Right ventricle myocardium superior (tissue), 1 donor: Measurements from ENCODE around the gene VENTX. TPM values are rescaled to one million over a fixed set of nuclear protein-coding genes. Genes with fewer than 3 reads are reported as not detected.

Experiments used
- ATAC-seq: fragments of 200-7000 bp; cut with Tn5 transposase; one replicate; pipeline ENCODE4 v1.9.1; 2020; ENCODE audit warnings: mild to moderate bottlenecking; ENCODE audit not compliant: poor library complexity
- DNase-seq: peaks from one replicate; pipeline ENCODE4 v3.0.0-alpha.2; 2020
- intact Hi-C: fragments of 100-400 bp; cut with DNase I; formaldehyde crosslinking; loops from one replicate; pipeline ENCODE4 v1.11.2; 2022
- microRNA-seq: library from miRNA; unstranded; fragments of <30 nt; microRNA quantifications from one replicate; pipeline ENCODE4 v1.2.0, GENCODE V29; 2020
- total RNA-seq: library from RNA; stranded (reverse); fragmentation: NEBNext Ultra II Directional; extraction: Animal tissue kit (Norgen Biotek cat#: 25700); gene quantifications from one replicate; pipeline ENCODE4 v1.2.1, GENCODE V29; 2021
- donor health status: DM: no; HTN: yes; CAD: no; lungs with severe emphysema.

The VENTX gene
- total RNA-seq, 1 donor from 2014 or later = 0.43 TPM

DNA sequence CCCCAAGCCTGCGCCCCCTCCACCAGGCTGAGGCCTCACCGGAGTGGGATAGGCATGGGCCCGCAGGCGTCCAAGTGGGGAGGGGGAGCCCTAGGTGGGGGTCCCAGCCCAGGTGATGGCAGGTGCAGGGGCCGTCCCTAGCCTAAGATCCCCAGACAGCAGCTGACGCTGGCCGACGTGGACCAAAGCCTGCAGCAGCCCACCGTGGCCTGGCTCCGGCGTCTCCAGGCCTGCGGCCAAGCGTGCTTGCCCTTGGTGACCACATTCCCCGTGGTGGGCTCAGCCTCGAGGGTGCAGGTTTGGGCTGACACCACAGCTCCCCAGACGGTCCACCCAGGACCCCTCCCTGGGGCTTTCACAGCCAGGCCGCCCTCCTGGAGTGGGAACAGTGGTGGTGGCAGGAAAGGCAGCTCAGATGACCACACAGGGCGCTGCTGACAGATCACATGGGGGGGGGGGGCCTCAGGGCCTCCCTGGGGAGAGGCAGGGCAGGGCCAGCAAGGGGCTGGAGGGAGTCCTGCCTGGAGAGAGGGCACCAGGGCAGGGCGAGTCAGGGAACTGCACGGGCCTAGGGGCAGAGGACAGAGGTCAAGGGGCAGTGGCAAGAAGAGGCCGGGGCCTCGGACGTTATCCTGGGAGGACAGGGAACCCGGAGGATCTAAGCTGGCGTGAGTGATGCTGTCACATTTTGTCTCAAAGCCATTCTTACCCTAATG, 39.8 kb downstream of the VENTX start:
- ATAC-seq (peak; percentile 7), DNase-seq (no peak)
- intact Hi-C loops = no loop called here

DNA sequence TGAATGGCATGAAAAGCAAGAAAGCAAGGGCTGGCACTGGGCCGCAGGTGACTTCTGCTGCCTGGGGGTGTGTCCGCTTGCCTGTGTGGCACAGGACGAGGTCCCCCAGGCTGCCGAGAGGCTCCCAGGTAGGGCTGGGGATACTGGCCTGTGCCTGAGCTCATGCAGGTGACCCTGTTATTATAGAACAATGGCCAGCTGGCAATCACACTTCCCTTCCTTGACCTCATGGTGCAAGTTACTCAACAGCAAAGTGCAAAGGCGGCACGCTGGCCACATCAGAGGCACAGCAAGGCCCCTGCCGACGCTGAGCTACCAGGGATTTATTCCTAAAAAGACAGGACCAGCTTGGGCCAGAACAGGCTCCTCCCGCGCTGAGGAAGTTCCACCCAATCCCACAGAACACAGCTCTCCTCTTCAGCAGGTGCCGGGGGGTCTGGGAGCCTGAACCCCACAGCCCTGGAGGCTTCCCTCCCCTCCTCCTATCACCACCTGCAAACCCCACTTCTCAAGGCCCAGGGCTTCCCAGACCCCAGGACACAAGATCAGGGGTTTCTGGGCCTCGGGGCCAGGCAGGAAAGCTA, 40.4 kb downstream of the VENTX start:
- intact Hi-C loops = no loop called here
- ATAC-seq = no peak
- DNase-seq = no peak

DNA sequence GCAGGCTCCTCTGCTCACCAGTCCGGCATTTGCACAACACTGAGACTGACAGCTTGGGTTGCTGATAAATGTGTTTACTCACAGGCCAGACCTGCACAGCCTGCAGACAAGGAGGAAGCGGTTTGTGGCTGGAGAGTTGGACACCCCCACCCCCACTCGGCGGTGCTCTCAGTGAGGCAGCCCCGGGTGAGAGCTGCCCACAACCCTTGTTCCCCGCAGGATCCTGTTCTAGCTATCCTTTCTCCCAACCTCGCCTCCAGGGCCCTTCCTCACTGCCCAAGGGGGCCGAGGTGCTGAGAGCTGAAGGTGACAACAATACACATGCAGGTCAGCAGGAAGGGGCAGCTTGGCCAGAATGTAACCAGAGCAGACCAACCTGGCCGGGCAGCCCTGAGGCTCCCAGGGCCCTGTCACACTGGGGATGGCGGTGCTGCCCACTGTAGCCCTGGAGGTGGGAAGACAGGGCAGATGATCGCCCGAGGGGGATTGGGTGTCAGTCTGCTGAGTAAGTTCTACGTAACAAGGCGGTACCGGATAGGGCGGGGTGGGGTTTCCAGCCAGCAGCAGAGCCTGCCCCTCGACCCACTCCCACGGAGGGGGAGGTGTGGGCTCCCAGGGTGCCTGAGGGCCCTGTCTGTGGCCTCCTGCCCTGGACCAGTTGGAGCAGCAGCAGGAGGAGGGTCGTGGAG, 41.1 kb downstream of the VENTX start:
- peak; percentile 74 for DNase-seq
- intact Hi-C loops = no loop called here
- ATAC-seq = peak; percentile 21

DNA sequence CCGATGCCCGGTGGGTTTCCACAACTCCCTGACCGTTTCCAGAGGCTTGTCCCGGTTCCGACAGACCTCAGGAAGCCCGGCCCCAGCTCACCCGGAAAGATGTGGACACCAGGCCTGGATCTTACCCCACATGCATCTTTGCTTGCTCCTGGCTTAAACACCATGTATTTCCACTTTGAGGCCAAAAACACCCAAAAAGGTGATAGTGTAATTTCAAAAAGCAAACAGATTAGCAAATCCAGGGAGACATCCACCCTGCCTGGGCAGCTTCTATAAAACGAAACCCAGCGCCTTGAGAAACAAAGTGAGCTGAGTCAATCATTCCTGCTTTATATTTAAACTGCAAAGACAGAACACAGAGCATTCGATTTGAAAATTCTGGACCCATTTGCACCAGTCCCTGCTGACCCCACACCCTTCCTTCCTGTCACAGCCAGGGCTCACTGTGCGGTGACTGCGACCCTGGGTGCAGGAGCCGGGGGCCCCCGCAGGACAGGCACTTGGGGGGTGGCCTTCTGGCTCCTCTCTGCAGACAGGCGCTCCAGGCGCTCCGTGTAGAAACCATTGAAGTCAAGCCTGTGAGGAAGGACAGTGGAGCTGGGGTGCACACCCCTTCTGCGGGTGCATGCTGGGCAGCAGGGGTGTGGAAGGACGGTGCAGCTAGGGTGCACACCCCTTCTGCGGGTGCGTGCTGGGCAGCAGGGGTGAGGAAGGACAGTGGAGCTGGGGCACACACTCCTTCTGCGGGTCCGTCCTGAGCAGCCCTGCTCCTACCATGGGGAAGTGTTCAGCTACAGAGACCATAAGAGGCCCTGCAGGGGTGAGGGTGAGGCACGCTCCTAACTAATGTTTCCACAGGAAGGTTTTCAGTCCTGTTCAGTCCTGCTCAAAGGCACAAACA, 41.9 kb downstream of the VENTX start:
- no peak for ATAC-seq
- no peak for DNase-seq
- intact Hi-C loops = no loop called here

DNA sequence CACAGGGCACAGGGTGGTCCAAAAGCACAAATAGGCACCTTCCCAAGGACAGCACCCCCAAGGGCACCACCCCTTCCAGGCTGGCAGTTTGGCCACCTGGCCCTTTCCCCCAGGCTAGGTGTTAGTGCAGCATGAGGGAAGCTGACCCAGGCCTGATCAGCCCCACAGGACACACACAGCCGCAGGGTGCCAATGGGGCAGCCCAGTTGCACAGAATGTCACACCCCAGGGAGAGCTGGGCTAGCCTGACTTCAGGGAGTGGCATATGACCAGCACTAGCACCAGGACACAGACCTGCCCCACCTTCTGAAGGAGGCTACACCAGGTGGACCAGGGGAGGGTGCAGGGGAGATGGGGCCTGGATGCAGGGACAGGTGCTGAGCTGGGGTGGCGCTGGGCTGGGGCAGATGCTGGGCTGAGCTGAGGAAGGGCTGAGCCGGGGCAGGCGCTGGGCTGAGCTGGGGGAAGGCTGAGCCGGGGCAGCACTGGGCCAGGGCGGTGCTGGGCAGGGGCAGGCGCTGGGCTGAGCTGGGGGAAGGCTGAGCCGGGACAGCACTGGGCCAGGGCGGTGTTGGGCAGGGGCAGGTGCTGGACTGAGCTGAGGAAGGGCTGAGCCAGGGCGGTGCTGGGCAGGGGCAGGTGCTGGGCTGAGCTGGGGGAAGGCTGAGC, 42.9 kb downstream of the VENTX start:
- no peak for ATAC-seq
- DNase-seq = no peak
- intact Hi-C loops = no loop called here

DNA sequence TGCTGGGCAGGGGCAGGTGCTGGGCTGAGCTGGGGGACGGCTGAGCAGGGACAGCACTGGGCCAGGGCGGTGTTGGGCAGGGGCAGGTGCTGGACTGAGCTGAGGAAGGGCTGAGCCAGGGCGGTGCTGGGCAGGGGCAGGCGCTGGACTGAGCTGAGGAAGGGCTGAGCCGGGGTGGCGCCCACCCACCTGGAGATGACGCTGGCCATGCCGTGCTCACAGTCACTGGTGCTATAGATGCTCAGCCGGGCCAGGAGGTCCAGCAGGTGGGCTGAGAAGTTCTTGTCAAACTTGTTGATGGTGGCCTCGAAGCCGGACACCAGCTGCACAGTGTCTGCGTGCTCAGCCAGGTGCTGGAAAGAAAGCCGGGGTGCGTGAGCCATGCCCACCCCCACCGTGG, 43.4 kb downstream of the VENTX start:
- no peak for ATAC-seq
- intact Hi-C loops = no loop called here
- no peak for DNase-seq

DNA sequence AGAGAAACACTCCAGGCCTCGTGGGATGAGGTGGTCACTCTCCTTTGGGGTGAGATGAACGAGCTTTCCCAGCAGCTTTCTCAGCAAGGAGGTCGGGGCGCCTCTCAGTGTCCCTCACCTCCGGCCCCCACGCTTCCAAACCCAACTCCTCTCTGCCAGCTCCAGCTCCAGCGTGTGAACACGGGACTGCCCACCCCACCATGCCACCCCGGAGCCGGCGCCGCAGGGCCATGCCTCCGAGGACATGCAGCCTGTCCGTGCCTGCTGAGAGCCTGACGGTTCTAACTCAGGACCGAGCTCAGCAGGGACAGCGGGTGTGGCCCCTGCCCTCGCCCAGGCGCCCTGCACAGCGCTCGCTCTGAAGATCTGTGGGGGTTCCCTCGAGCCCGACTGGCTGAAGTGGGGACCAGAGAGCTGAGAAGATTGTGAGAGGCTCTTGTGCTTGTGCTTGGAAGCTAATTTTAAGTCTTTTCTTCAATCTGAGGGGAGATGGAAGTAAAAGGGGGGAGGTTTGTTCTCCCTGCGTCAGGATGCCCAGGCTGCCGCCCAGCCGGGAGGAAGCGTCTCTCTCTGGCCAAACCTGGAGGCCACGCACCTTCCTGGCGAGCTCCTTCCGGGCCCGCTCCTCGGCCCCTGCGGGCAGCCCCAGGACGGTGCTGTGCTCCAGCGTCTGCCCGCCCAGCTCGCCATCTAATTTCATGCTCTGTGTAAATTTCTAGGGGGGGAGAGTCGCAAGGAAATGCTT, 44.1 kb downstream of the VENTX start:
- no peak for DNase-seq
- intact Hi-C loops = no loop called here

DNA sequence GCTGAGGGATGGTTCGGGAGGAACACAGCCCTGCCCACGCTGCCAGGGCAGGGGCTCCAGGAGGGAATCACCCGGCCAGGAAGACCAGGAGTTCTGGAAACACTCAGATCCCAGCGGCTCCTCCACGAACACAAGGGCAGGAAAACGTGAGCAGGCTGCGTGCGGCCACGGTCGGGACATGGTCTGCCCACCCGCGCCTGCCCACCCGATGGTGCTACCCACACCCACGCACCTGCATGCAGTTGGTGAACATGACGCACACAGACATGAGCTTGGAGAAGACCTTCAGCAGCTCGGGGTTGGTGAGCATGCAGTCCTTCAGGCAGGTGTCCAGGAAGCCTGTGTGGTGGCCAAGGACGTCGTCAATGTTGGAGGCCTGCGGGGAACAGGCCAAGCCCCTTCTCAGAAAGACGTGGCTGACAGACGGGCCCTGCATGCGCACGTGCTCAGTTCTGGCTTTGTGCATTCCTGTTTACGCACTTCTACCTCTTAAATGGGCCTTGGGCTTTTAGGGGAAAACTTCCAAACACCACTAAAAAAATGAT, 45.3 kb downstream of the VENTX start:
- DNase-seq (no peak), ATAC-seq (no peak)
- intact Hi-C loops = no loop called here

More for the DNA sequence above, 44.1 kb downstream of the VENTX start:
- no peak for ATAC-seq

DNA sequence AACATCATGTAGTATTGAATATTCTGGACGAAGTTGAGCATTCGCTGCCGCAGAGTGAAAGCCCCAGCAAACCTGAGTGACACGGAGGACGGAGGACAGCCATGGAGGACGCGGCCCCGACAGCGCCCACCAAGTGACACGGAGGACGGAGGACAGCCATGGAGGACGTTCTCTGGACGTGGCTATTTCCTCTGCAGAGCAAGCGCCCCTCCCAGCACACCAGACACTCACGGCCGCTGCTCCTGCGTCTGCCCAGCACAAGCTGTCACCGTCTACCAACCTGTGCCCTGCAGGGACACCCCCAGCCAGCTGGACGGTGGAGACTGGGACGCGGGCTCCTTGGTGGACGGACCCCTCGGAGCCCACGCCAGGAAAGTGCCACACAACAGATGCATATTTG, 46.3 kb downstream of the VENTX start:
- ATAC-seq (no peak), DNase-seq (no peak)
- intact Hi-C loops = no loop called here

DNA sequence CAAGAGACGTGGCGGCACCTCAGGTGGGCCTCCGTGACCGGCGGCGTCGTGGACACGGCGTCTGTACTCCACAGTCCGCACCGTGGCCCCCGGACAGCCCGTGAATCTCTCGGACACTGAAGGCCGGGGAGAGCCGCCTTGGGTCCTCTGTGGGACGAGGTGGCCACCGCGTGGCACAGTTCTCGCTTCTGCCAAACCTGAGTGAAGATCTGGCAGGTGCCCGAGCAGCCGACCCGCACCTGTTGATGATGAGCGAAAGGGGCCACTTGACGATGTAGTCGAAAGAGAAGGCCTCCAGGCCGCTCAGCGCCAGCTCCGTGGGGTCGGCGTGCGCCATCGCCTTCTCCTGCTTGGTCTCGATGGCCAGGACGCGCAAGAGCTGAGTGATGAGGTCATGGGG, 47.6 kb downstream of the VENTX start:
- no peak for DNase-seq
- intact Hi-C loops = no loop called here
- no peak for ATAC-seq

DNA sequence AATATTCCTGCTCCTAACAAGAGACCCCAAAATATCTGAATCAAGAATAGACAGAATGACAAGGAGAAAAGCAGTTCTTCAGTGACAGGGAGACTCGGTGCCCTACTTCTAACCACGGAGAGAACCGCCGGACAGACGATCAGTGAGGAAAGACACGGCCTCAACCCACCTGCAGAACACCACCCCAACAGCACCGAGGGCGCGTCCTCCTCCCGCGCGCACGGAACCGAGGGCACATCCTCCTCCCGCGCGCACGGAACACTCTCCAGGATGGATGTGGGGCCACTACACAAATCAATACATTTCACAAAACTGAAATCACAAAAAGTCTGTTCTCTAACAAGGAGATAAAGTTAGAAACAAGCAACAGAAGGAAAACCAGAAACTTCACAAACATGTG, 48.7 kb downstream of the VENTX start:
- no peak for DNase-seq
- intact Hi-C loops = no loop called here
- no peak for ATAC-seq

DNA sequence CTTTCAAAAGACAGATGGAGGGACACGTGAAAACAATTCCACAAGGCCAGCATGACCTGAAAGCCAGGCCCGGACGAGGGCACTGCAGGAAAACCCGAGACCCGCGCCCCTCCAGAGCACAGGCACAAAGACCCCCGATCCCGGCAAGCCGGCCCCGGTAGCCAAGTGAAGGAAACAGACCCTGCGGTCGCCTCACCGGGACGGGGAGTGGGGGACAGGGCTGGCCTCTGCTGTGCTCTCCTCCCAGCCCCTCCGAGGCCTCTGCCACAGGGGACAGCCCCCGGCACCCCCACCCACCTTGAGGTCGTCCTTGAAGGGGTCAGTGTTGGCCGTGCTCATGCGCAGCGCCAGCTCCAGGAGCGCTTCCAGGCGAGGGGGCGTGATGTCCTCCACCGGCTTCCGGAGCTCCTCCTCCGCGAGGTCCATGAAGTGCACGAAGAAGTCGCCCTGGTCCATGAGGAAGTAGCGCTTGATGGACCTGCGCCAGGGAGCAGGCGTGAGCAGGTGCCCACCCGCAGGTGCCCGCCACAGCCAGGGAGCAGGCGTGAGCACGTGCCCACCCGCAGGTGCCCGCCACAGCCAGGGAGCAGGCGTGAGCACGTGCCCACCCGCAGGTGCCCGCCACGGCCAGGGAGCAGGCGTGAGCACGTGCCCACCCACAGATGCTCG, 50.3 kb downstream of the VENTX start:
- no peak for ATAC-seq
- intact Hi-C loops = no loop called here
- DNase-seq = no peak

DNA sequence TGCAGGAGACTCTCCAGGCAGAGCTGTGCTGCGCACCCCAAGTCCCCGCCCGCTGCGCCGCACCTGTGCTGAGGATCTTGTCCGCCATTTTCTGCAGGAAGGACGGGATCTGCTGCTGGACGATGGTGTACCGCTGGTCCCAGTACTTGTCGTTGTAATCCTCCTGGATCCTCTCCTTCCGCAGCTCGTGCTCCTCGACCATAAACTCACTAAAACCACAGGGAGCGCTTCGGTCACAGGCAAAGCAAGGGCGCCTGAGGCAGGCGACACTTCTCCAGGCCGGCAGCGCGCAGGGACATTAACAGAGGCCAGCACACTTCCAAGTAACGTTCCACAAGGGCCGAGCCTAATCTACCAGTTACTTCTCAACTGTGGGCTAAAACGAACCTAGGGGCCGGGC, 52.1 kb downstream of the VENTX start:
- DNase-seq (no peak), ATAC-seq (no peak)
- intact Hi-C loops = no loop called here

Small RNA genes within 50 kb of the gene (microRNA-seq; reads per million reads assigned to microRNA genes)
- gene MIR202 = 2.3 reads per million

Other genes starting within 250 kb of the VENTX start
- gene ADGRA1, start 149.9 kb upstream of the VENTX start, total RNA-seq = not detected
- gene KNDC1, start 77.6 kb upstream of the VENTX start, total RNA-seq = not detected
- not detected for gene UTF1, start 7.6 kb upstream of the VENTX start, total RNA-seq
- gene ADAM8, start 39.0 kb downstream of the VENTX start, total RNA-seq = 2.5 TPM
- 38.5 TPM for gene TUBGCP2, start 71.0 kb downstream of the VENTX start, total RNA-seq
- gene ZNF511, start 71.1 kb downstream of the VENTX start, total RNA-seq = 44.8 TPM
- gene CALY, start 99.0 kb downstream of the VENTX start, total RNA-seq = not detected
- not detected for gene PRAP1, start 109.5 kb downstream of the VENTX start, total RNA-seq
- gene FUOM, start 120.2 kb downstream of the VENTX start, total RNA-seq = 7.4 TPM
- 239 TPM for gene ECHS1, start 135.5 kb downstream of the VENTX start, total RNA-seq
- gene PAOX, start 141.4 kb downstream of the VENTX start, total RNA-seq = 3.4 TPM
- gene MTG1, start 156.3 kb downstream of the VENTX start, total RNA-seq = 14.7 TPM
- not detected for gene SPRN, start 186.8 kb downstream of the VENTX start, total RNA-seq
- 0.51 TPM for gene SCART1, start 216.1 kb downstream of the VENTX start, total RNA-seq